Measurements from ENCODE around the gene MLLT10. TPM values are rescaled to one million over a fixed set of nuclear protein-coding genes. Genes with fewer than 3 reads are reported as not detected.

The MLLT10 gene
- total RNA-seq, 1 experiment from 2014 or later, result 22.5 TPM

GRCh38 chr10:21764466-21765189 is 230.6 kb downstream of the MLLT10 start:
- no peak for DNase-seq
- no peaks in the 10 kb centered on the region for H3K36me3 ChIP-seq
- no peak overlapping the region for H3K4me3 ChIP-seq
- no peaks in the 10 kb centered on the region for H3K27me3 ChIP-seq
- peaks cover 3% of the 10 kb centered on the region; the same call in 1 of the 2 replicates for H3K9me3 ChIP-seq

- Histone ChIP-seq H3K4me3 (no peak overlapping the region), H3K27me3 (no peaks in the 10 kb centered on the region), H3K36me3 (no peaks in the 10 kb centered on the region), H3K9me3 (no peaks in the 10 kb centered on the region)
- DNase-seq, result no peak
These were observed 235.0 kb downstream of the MLLT10 start for GRCh38 chr10:21769041-21769440.

GRCh38 chr10:21771219-21771618 is 237.2 kb downstream of the MLLT10 start:
- Histone ChIP-seq H3K9me3 (no peaks in the 10 kb centered on the region), H3K36me3 (no peaks in the 10 kb centered on the region), H3K27me3 (no peaks in the 10 kb centered on the region), H3K4me3 (no peak overlapping the region)
- no peak for DNase-seq

- Histone ChIP-seq H3K27me3 (no peaks in the 10 kb centered on the region), H3K9me3 (no peaks in the 10 kb centered on the region; the same call in 1 of the 2 replicates), H3K4me3 (no peak overlapping the region), H3K36me3 (no peaks in the 10 kb centered on the region)
- DNase-seq, result no peak
These were observed 242.9 kb downstream of the MLLT10 start for GRCh38 chr10:21776883-21777282.

GRCh38 chr10:21791276-21791675 is 257.2 kb downstream of the MLLT10 start:
- no peaks in the 10 kb centered on the region for H3K27me3 ChIP-seq
- DNase-seq, result no peak
- H3K36me3 ChIP-seq, result no peaks in the 10 kb centered on the region
- H3K4me3 ChIP-seq, result no peak overlapping the region
- no peaks in the 10 kb centered on the region for H3K9me3 ChIP-seq

Other genes with a start within 250 kb of the MLLT10 start
- 2.0 and 3.1 TPM in 2 replicates for gene SKIDA1, start 8.6 kb upstream of the MLLT10 start, total RNA-seq (2014; rRNA removed; shearing (Covaris generic); ENCODE audit: low replicate concordance)

All from MG63 (cell line).